Measurements from ENCODE around the gene TMEM100.

DNA sequence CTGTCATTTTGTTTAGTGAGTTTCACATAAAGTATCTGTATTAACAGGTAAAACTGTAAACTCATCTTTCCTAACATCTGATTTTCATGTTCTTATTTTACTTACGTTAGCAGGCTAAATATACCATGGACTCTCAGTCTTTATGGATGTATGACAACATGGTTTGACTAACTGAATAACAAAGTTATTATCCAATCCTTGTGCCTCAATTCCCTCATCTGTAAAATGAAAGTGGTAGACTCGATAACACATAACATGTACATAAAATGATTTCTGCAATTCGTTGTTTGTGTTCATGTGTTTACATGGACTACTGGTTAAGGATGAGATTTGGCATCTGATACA, 18.7 kb upstream of the TMEM100 start:
- TF ChIP-seq EZH2 (IDR thresholded peaks at IDR 0.05; ENCODE audit: low read depth, unreplicated experiment) (no peak), POLR2AphosphoS5 (IDR thresholded peaks at IDR 0.05; ENCODE audit: low read depth) (no peak), CREB1 (CRISPR knock-in tag; IDR thresholded peaks at IDR 0.05; ENCODE audit: low read depth) (no peak)
- TF ChIP-seq, protein P1, sequence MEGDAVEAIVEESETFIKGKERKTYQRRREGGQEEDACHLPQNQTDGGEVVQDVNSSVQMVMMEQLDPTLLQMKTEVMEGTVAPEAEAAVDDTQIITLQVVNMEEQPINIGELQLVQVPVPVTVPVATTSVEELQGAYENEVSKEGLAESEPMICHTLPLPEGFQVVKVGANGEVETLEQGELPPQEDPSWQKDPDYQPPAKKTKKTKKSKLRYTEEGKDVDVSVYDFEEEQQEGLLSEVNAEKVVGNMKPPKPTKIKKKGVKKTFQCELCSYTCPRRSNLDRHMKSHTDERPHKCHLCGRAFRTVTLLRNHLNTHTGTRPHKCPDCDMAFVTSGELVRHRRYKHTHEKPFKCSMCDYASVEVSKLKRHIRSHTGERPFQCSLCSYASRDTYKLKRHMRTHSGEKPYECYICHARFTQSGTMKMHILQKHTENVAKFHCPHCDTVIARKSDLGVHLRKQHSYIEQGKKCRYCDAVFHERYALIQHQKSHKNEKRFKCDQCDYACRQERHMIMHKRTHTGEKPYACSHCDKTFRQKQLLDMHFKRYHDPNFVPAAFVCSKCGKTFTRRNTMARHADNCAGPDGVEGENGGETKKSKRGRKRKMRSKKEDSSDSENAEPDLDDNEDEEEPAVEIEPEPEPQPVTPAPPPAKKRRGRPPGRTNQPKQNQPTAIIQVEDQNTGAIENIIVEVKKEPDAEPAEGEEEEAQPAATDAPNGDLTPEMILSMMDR (conservative IDR thresholded peaks at IDR 0.05; ENCODE audit: low read depth in 2 of 2), result no peak
